ENCODE results near the gene RTKN2.

- TF ChIP-seq SUZ12 (IDR thresholded peaks at IDR 0.05; ENCODE audit: extremely low read depth, insufficient read depth, insufficient read length) (no peak), ZNF274 (IDR thresholded peaks at IDR 0.05; ENCODE audit: low read depth, low read length) (no peak)
Measured at GRCh38 chr10:62136931-62137330, 131.7 kb downstream of the RTKN2 start.
